ENCODE data around the gene INPP5J. TPM values are rescaled to one million over a fixed set of nuclear protein-coding genes. Genes with fewer than 3 reads are reported as not detected.

Gene INPP5J
- total and polyA plus RNA-seq, 12 donors: 0.48 to 8.1 (median 2.3) TPM

DNA sequence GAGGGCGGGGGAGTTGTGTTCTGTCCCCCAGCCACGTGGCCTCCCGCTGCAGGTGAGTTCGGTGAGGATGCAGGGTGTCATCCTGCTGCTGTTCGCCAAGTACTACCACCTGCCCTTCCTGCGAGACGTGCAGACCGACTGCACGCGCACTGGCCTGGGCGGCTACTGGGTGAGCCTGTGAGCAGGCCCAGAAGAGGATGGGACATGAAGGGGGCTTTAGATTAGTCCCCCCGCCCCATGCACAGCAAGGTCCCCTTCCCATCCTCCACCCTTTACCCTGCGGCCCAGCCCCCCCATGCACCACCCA, 4.1 kb downstream of the INPP5J start:
- no peak for TF ChIP-seq POLR2A (IDR thresholded peaks at IDR 0.05)
- TF ChIP-seq, protein P1, sequence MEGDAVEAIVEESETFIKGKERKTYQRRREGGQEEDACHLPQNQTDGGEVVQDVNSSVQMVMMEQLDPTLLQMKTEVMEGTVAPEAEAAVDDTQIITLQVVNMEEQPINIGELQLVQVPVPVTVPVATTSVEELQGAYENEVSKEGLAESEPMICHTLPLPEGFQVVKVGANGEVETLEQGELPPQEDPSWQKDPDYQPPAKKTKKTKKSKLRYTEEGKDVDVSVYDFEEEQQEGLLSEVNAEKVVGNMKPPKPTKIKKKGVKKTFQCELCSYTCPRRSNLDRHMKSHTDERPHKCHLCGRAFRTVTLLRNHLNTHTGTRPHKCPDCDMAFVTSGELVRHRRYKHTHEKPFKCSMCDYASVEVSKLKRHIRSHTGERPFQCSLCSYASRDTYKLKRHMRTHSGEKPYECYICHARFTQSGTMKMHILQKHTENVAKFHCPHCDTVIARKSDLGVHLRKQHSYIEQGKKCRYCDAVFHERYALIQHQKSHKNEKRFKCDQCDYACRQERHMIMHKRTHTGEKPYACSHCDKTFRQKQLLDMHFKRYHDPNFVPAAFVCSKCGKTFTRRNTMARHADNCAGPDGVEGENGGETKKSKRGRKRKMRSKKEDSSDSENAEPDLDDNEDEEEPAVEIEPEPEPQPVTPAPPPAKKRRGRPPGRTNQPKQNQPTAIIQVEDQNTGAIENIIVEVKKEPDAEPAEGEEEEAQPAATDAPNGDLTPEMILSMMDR (IDR thresholded peaks at IDR 0.05): no peak
- no peak overlapping the region for H3K27ac ChIP-seq
- no peak overlapping the region for H3K4me3 ChIP-seq
- H3K27me3 ChIP-seq: no peaks in the 10 kb centered on the region
- 80 to 87% (median 83%) methylated on average over 8 to 13 of the region's 13 CpGs for WGBS, 4 donors
- DNase-seq: no peak
- H3K9me3 ChIP-seq (replicated peaks in 1 of 3): no peaks in the 10 kb centered on the region
- no peaks in the 10 kb centered on the region for H3K36me3 ChIP-seq (replicated peaks in 1 of 2)
- H3K4me1 ChIP-seq (replicated peaks in 1 of 2): peaks cover 12 to 15% of the 10 kb centered on the region in 2 donors
- intact Hi-C loops (cut with DNase I): no loop called here

DNA sequence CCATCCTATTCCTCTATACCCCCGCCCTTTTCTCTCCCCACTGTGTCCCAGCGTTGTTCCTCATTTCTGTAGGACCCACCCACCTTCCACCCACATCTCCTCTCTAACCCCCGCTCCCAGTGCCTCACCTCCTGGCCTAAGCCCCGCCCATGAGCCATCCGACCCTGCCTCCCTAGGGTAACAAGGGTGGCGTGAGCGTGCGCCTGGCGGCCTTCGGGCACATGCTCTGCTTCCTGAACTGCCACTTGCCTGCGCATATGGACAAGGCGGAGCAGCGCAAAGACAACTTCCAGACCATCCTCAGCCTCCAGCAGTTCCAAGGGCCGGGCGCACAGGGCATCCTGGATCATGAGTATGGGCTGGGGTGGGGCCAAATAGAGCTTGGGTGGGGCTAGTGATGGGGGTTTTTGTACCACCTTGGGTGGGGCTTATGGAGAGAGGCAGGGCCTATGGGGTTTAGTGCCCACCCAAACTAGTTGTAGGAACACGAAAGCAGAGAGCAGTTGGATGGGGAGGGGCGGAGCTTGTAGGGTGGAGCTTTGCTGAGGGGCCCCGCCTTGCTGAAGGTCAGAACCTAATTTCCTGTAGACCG, 4.5 kb downstream of the INPP5J start:
- H3K27me3 ChIP-seq: no peaks in the 10 kb centered on the region
- H3K9me3 ChIP-seq (replicated peaks in 1 of 3): no peaks in the 10 kb centered on the region
- no peak for DNase-seq
- 59 to 70% (median 61%) methylated on average over 15 to 19 of the region's 19 CpGs for WGBS, 4 donors
- peaks cover 8 to 10% of the 10 kb centered on the region in 2 donors for H3K4me1 ChIP-seq (replicated peaks in 1 of 2)
- no peak for TF ChIP-seq POLR2A (IDR thresholded peaks at IDR 0.05)
- TF ChIP-seq, protein P1 (IDR thresholded peaks at IDR 0.05): no peak
- intact Hi-C loops (cut with DNase I): no loop called here
- H3K36me3 ChIP-seq (replicated peaks in 1 of 2): no peaks in the 10 kb centered on the region
- no peak overlapping the region for H3K27ac ChIP-seq
- H3K4me3 ChIP-seq: no peak overlapping the region

DNA sequence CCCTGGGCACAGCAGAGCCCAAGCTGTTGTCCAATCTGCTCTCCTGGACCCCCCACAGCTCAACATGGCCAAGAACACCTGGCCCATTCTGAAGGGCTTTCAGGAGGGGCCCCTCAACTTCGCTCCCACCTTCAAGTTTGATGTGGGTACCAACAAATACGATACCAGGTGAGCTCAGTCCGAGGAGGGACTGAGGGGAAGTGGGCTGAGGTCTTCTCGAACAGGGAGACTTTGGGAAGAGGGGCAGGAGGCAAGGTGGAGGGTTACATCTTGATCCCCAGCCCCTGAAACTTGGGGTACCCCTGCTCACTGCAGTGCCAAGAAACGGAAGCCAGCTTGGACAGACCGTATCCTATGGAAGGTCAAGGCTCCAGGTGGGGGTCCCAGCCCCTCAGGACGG, 5.4 kb downstream of the INPP5J start:
- H3K36me3 ChIP-seq (replicated peaks in 1 of 2): no peaks in the 10 kb centered on the region
- intact Hi-C loops (cut with DNase I): no loop called here
- TF ChIP-seq, protein P1 (IDR thresholded peaks at IDR 0.05): no peak
- TF ChIP-seq POLR2A (IDR thresholded peaks at IDR 0.05): no peak
- no peaks in the 10 kb centered on the region for H3K27me3 ChIP-seq
- no peak overlapping the region for H3K27ac ChIP-seq
- peaks cover 0 to 1% of the 10 kb centered on the region in 2 donors for H3K4me1 ChIP-seq (replicated peaks in 1 of 2)
- no peak overlapping the region for H3K4me3 ChIP-seq
- H3K9me3 ChIP-seq (replicated peaks in 1 of 3): no peaks in the 10 kb centered on the region
- WGBS, 4 donors: 80 to 90% (median 87%) methylated on average over 5 to 7 of the region's 7 CpGs
- DNase-seq: no peak

DNA sequence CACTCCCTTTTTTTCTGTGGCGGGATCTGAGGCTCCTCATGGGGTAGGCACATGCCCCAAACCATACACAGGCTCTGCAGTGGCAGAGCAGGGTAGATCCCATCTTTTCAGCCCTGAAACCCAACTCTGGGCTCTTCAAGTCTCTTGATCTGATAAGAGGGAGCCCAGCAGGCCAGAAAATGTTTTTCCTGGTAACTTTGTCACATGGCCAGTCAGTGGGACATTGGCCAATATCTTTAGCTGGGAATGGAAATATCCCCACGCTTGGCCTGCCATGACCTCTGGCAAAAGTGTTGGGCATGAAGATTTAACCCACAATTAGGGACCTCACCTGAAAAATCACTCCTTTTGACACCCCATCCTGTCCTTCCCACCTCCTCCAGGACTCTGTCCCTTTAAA, 8.1 kb downstream of the INPP5J start:
- no peak overlapping the region for H3K4me3 ChIP-seq
- H3K27me3 ChIP-seq: no peaks in the 10 kb centered on the region
- intact Hi-C loops (cut with DNase I): no loop called here
- DNase-seq: peak in 5 of 7 donors; percentile 35 to 72 (median 50)
- no peak for TF ChIP-seq POLR2A (IDR thresholded peaks at IDR 0.05)
- TF ChIP-seq, protein P1 (IDR thresholded peaks at IDR 0.05): no peak
- WGBS, 4 donors: 72 to 89% (median 78%) methylated on average over 2 of the region's 2 CpGs
- no peaks in the 10 kb centered on the region for H3K4me1 ChIP-seq (replicated peaks in 1 of 2)
- no peaks in the 10 kb centered on the region for H3K9me3 ChIP-seq (replicated peaks in 1 of 3)
- H3K36me3 ChIP-seq (replicated peaks in 1 of 2): no peaks in the 10 kb centered on the region
- H3K27ac ChIP-seq: no peak overlapping the region
